Naive thymus-derived CD4-positive, alpha-beta T cell (primary cell): ENCODE results near the gene KLF7. TPM values are rescaled to one million over a fixed set of nuclear protein-coding genes. Genes with fewer than 3 reads are reported as not detected.

ENCODE experiments used
- ATAC-seq: fragments of 150-1000 bp; cut with Tn5 transposase; 2 replicates; pipeline ENCODE4 v1.10.0; 2021; ENCODE audit warnings: mild to moderate bottlenecking, moderate library complexity
- CTCF ChIA-PET: fragments of 350-600 bp; sonication (Branson Sonifier 250); formaldehyde crosslinking; loops from one replicate; lab custom pipeline; 2021; ENCODE audit warnings: antibody characterized with exemption; lab: Charles Lee
- POLR2A ChIA-PET: fragments of 350-600 bp; sonication (Branson Sonifier 250); formaldehyde crosslinking; loops from one replicate; lab custom pipeline; 2021; ENCODE audit warnings: antibody characterized with exemption, inconsistent platforms; lab: Charles Lee
- DNase-seq, 9 donors: peaks; one replicate each; pipeline versions ENCODE4 v3.0.0 to v3.0.0-alpha.2; 2020 to 2022; ENCODE audit warnings: mixed read lengths in 1 of 9
- H3K27ac ChIP-seq: one replicate; pipeline ENCODE4 v1.7.0; 2013; ENCODE audit warnings: mild to moderate bottlenecking, low read depth, low read length, moderate library complexity
- H3K27me3 ChIP-seq, 2 donors: one replicate each; pipeline ENCODE4 v1.7.0; 2013; ENCODE audit warnings: low read length in 2 of 2, mild to moderate bottlenecking in 2 of 2, moderate library complexity in 2 of 2; ENCODE audit not compliant: control insufficient read depth in 2 of 2, insufficient read depth in 2 of 2
- H3K36me3 ChIP-seq, 3 experiments: 1 replicate in 2 of 3; 2 replicates in 1 of 3; pipeline ENCODE4 v1.7.0; 2013; ENCODE audit warnings: low read length in 3 of 3, mild to moderate bottlenecking in 3 of 3, moderate library complexity in 1 of 3; ENCODE audit not compliant: insufficient read depth in 3 of 3, control insufficient read depth in 2 of 3
- H3K4me1 ChIP-seq, 2 donors: one replicate each; pipeline ENCODE4 v1.7.0; 2013; ENCODE audit warnings: low read length in 2 of 2, mild to moderate bottlenecking in 2 of 2, moderate library complexity in 1 of 2; ENCODE audit not compliant: control insufficient read depth in 2 of 2, insufficient read depth in 2 of 2
- H3K4me3 ChIP-seq: 2 replicates; pipeline ENCODE4 v1.7.0; 2013; ENCODE audit warnings: mild to moderate bottlenecking, low read length
- H3K9me3 ChIP-seq, 3 experiments: 1 replicate in 2 of 3; 2 replicates in 1 of 3; pipeline ENCODE4 v1.7.0; 2013; ENCODE audit warnings: low read length in 3 of 3; ENCODE audit not compliant: control insufficient read depth in 2 of 3
- H3K27ac Mint-ChIP-seq, 9 donors: one replicate each; pipeline ENCODE4 v1.8.0; 2020 to 2022; ENCODE audit warnings: mixed read lengths in 9 of 9, mild to moderate bottlenecking in 8 of 9, moderate library complexity in 5 of 9, inconsistent platforms in 2 of 9
- H3K27me3 Mint-ChIP-seq, 5 donors: one replicate each; pipeline ENCODE4 v1.8.0; 2021 to 2022; ENCODE audit warnings: mixed read lengths in 5 of 5, mild to moderate bottlenecking in 1 of 5
- H3K36me3 Mint-ChIP-seq, 5 donors: one replicate each; pipeline ENCODE4 v1.8.0; 2020 to 2022; ENCODE audit warnings: mixed read lengths in 5 of 5, mild to moderate bottlenecking in 3 of 5, inconsistent platforms in 1 of 5
- H3K4me1 Mint-ChIP-seq, 7 donors: one replicate each; pipeline ENCODE4 v1.8.0; 2020 to 2022; ENCODE audit warnings: mixed read lengths in 7 of 7, mild to moderate bottlenecking in 3 of 7, inconsistent platforms in 1 of 7
- H3K4me3 Mint-ChIP-seq, 10 donors: one replicate each; pipeline ENCODE4 v1.8.0; 2020 to 2022; ENCODE audit warnings: mild to moderate bottlenecking in 10 of 10, mixed read lengths in 10 of 10, moderate library complexity in 6 of 10, inconsistent platforms in 2 of 10
- H3K9me3 Mint-ChIP-seq, 11 donors: one replicate each; pipeline ENCODE4 v1.8.0; 2020 to 2022; ENCODE audit warnings: mixed read lengths in 11 of 11, mild to moderate bottlenecking in 4 of 11, inconsistent platforms in 1 of 11, moderate library complexity in 1 of 11
- intact Hi-C, 2 donors: fragments of 100-400 bp; cut with micrococcal nuclease; formaldehyde crosslinking; loops; one replicate each; pipeline ENCODE4 v1.15.1; 2023
- polyA plus RNA-seq, 2 donors: library from polyadenylated mRNA; unstranded; fragments of 300-500 nt; fragmentation: Illumina TruSeq; gene quantifications; one replicate each; pipeline ENCODE4 v1.2.3, GENCODE V29; 2021
- total RNA-seq, 6 experiments: library from RNA in 5 of 6; stranded (reverse) in 5 of 6; gene quantifications; 1 replicate in 5 of 6; 2 replicates in 1 of 6; pipeline ENCODE4 v1.2.3 and lab custom pipeline; 2021 to 2026

Gene KLF7
- total and polyA plus RNA-seq, 7 experiments from 2014 or later, result 18.7 to 93.3 (median 71.7) TPM

GRCh38 chr2:207131594-207131993, 34.2 kb downstream of the KLF7 start:
- H3K9me3 Mint-ChIP-seq, result peaks cover 0 to 7% (median 0%) of the 10 kb centered on the region in 11 donors
- H3K4me1 Mint-ChIP-seq, result peaks cover 48 to 96% (median 86%) of the 10 kb centered on the region in 7 donors
- POLR2A ChIA-PET, result interaction anchor here (0.9 to 7.6 kb wide), 4 partner anchors 11 to 31 kb away, joined by 3 to 50 read pairs (median 3); no protein-coding TSS in a partner anchor
- H3K27ac Mint-ChIP-seq, result peak overlapping the region in 7 of 9 donors; percentile 7 to 66 (median 53)
- no peaks in the 10 kb centered on the region for H3K9me3 ChIP-seq
- H3K27ac ChIP-seq, result no peak overlapping the region
- ATAC-seq (no peak), DNase-seq (no peak)
- no peaks in the 10 kb centered on the region for H3K27me3 ChIP-seq
- no peak overlapping the region for H3K4me3 ChIP-seq
- H3K4me1 ChIP-seq, result peaks cover 0 to 37% of the 10 kb centered on the region in 2 donors
- CTCF ChIA-PET, result interaction anchor here (1.1 to 1.6 kb wide), 3 partner anchors 11 to 561 kb away, joined by 3 to 5 read pairs (median 4); no protein-coding TSS in a partner anchor
- no peaks in the 10 kb centered on the region for H3K36me3 ChIP-seq
- peak overlapping the region in 5 of 10 donors; percentile 8 to 54 (median 44) for H3K4me3 Mint-ChIP-seq
- intact Hi-C loops, result loop anchor here (5.0 kb wide), 1 partner anchor 36 kb away; the partner anchor contains the start of gene KLF7 (in 2 of the 2)
- H3K36me3 Mint-ChIP-seq, result peaks cover 5 to 58% (median 41%) of the 10 kb centered on the region in 5 donors
- H3K27me3 Mint-ChIP-seq, result no peaks in the 10 kb centered on the region

GRCh38 chr2:207130958-207131521, 34.7 kb downstream of the KLF7 start:
- ChIA-PET POLR2A (interaction anchor here (0.6 to 7.6 kb wide), 5 partner anchors 11 to 43 kb away, joined by 3 to 50 read pairs (median 3); no protein-coding TSS in a partner anchor), CTCF (interaction anchor here (1.1 to 1.6 kb wide), 2 partner anchors 36 to 562 kb away, joined by 3 to 4 read pairs; no protein-coding TSS in a partner anchor)
- Mint-ChIP-seq H3K4me3 (peak overlapping the region in 2 of 10 donors; percentile 44 to 50), H3K27me3 (no peaks in the 10 kb centered on the region), H3K36me3 (peaks cover 5 to 56% (median 39%) of the 10 kb centered on the region in 5 donors), H3K4me1 (peaks cover 43 to 96% (median 84%) of the 10 kb centered on the region in 7 donors), H3K27ac (peak overlapping the region in 3 of 9 donors; percentile 54 to 66 (median 64)), H3K9me3 (peaks cover 0 to 7% (median 0%) of the 10 kb centered on the region in 11 donors)
- Histone ChIP-seq H3K36me3 (no peaks in the 10 kb centered on the region), H3K4me1 (peaks cover 0 to 33% of the 10 kb centered on the region in 2 donors), H3K4me3 (no peak overlapping the region), H3K9me3 (no peaks in the 10 kb centered on the region), H3K27me3 (no peaks in the 10 kb centered on the region), H3K27ac (no peak overlapping the region)
- ATAC-seq (no peak), DNase-seq (no peak)
- intact Hi-C loops, result loop anchor here (5.0 kb wide), 1 partner anchor 36 kb away; the partner anchor contains the start of gene KLF7 (in 2 of the 2)

- H3K4me1 Mint-ChIP-seq, result peaks cover 34 to 96% (median 77%) of the 10 kb centered on the region in 7 donors
- no peaks in the 10 kb centered on the region for H3K36me3 ChIP-seq
- peak overlapping the region in 2 of 9 donors; percentile 4 to 23 for H3K27ac Mint-ChIP-seq
- peaks cover 5 to 55% (median 37%) of the 10 kb centered on the region in 5 donors for H3K36me3 Mint-ChIP-seq
- DNase-seq (no peak), ATAC-seq (no peak)
- peaks cover 0 to 21% of the 10 kb centered on the region in 2 donors for H3K4me1 ChIP-seq
- ChIA-PET CTCF (no interaction called here), POLR2A (interaction anchor here (1.0 to 7.6 kb wide), 4 partner anchors 13 to 35 kb away, joined by 3 to 50 read pairs (median 3); no protein-coding TSS in a partner anchor)
- no peaks in the 10 kb centered on the region for H3K9me3 ChIP-seq
- intact Hi-C loops, result loop anchor here (5.0 kb wide), 1 partner anchor 37 kb away; the partner anchor contains the start of gene KLF7 (in 2 of the 2)
- H3K27ac ChIP-seq, result no peak overlapping the region
- no peak overlapping the region for H3K4me3 Mint-ChIP-seq
- peaks cover 0 to 7% (median 0%) of the 10 kb centered on the region in 11 donors for H3K9me3 Mint-ChIP-seq
- H3K27me3 Mint-ChIP-seq, result no peaks in the 10 kb centered on the region
- H3K4me3 ChIP-seq, result no peak overlapping the region
- no peaks in the 10 kb centered on the region for H3K27me3 ChIP-seq
Measured at GRCh38 chr2:207129821-207130220, 35.9 kb downstream of the KLF7 start.

GRCh38 chr2:207128867-207129266, 36.9 kb downstream of the KLF7 start:
- Histone ChIP-seq H3K27ac (no peak overlapping the region), H3K4me1 (peaks cover 0 to 15% of the 10 kb centered on the region in 2 donors), H3K36me3 (peaks cover 0 to 7% (median 0%) of the 10 kb centered on the region in 3 experiments), H3K27me3 (no peaks in the 10 kb centered on the region), H3K9me3 (no peaks in the 10 kb centered on the region), H3K4me3 (no peak overlapping the region)
- Mint-ChIP-seq H3K9me3 (peaks cover 0 to 5% (median 0%) of the 10 kb centered on the region in 11 donors), H3K27ac (peak overlapping the region in 1 of 9 donors; percentile 14), H3K4me3 (no peak overlapping the region), H3K27me3 (no peaks in the 10 kb centered on the region), H3K36me3 (peaks cover 9 to 55% (median 36%) of the 10 kb centered on the region in 5 donors), H3K4me1 (peaks cover 36 to 96% (median 76%) of the 10 kb centered on the region in 7 donors)
- intact Hi-C loops, result no loop called here
- ChIA-PET POLR2A (interaction anchor here (1.2 to 7.6 kb wide), 2 partner anchors 14 to 37 kb away, joined by 3 to 50 read pairs; partner anchors contain the start of gene KLF7), CTCF (interaction anchor here (0.6 kb wide), 1 partner anchor 40 kb away, joined by 3 read pairs; no protein-coding TSS in a partner anchor)
- DNase-seq (no peak), ATAC-seq (no peak)

GRCh38 chr2:207126724-207127308, 38.9 kb downstream of the KLF7 start:
- ATAC-seq, result no peak
- Mint-ChIP-seq H3K9me3 (peaks cover 0 to 5% (median 0%) of the 10 kb centered on the region in 11 donors), H3K27ac (no peak overlapping the region), H3K36me3 (peaks cover 21 to 57% (median 47%) of the 10 kb centered on the region in 5 donors), H3K27me3 (no peaks in the 10 kb centered on the region), H3K4me3 (no peak overlapping the region), H3K4me1 (peaks cover 34 to 94% (median 72%) of the 10 kb centered on the region in 7 donors)
- ChIA-PET POLR2A (interaction anchor here (0.6 to 2.0 kb wide), 4 partner anchors 15 to 39 kb away, joined by 3 to 11 read pairs (median 6); partner anchors contain the start of gene KLF7), CTCF (interaction anchor here (0.5 to 0.7 kb wide), 2 partner anchors 35 to 140 kb away, joined by 3 to 4 read pairs; no protein-coding TSS in a partner anchor)
- Histone ChIP-seq H3K27ac (no peak overlapping the region), H3K4me1 (peaks cover 0 to 6% of the 10 kb centered on the region in 2 donors), H3K36me3 (peaks cover 0 to 27% (median 4%) of the 10 kb centered on the region in 3 experiments), H3K27me3 (no peaks in the 10 kb centered on the region), H3K4me3 (no peak overlapping the region), H3K9me3 (no peaks in the 10 kb centered on the region)
- intact Hi-C loops, result no loop called here
- DNase-seq, result no peak
